ENCODE results near the gene TMA7. TPM values are rescaled to one million over a fixed set of nuclear protein-coding genes. Genes with fewer than 3 reads are reported as not detected.
A peak's percentile ranks its signal among the peaks of the same experiment; 100 is the strongest.

Gene TMA7
- total and polyA plus RNA-seq, 2 of the 13 experiments (the other 11 are each of a cell fraction or from before 2014, with no cell fraction given) = 100 to 486 TPM

GRCh38 chr3:48429960-48430707 is 9.9 kb upstream of the TMA7 start, which contains the start of gene PLXNB1 (continued):
- TF ChIP-seq TFDP1 (CRISPR knock-in tag; IDR thresholded peaks at IDR 0.05; ENCODE audit: borderline replicate concordance) (peak; percentile 59; the same call in 1 of the 2 replicates), ZNF687 (CRISPR knock-in tag; IDR thresholded peaks at IDR 0.05) (peak; percentile 90), SALL2 (CRISPR knock-in tag; IDR thresholded peaks at IDR 0.05) (peak; percentile 80), MAFK (conservative IDR thresholded peaks at IDR 0.05 in 1 of 2, IDR thresholded peaks at IDR 0.05 in 1 of 2; ENCODE audit: low read length in 2 of 2) (no peak), ZNF546 (CRISPR knock-in tag; conservative IDR thresholded peaks at IDR 0.05) (no peak), ZNF75D (CRISPR knock-in tag; IDR thresholded peaks at IDR 0.05; ENCODE audit: borderline replicate concordance) (no peak), E2F5 (CRISPR knock-in tag; conservative IDR thresholded peaks at IDR 0.05) (no peak), ZNF644 (CRISPR knock-in tag; IDR thresholded peaks at IDR 0.05; ENCODE audit: low read depth) (0 out of 2 replicates have a peak, but pooled peaks have one; percentile 21), MED8 (CRISPR knock-in tag; IDR thresholded peaks at IDR 0.05; ENCODE audit: insufficient replicate concordance) (peak; percentile 99), IKZF1 (IDR thresholded peaks at IDR 0.05) (no peak), ZNF7 (CRISPR knock-in tag; IDR thresholded peaks at IDR 0.05) (no peak), THYN1 (CRISPR knock-in tag; IDR thresholded peaks at IDR 0.05; ENCODE audit: borderline replicate concordance, low read depth) (no peak), ARNT2 (CRISPR knock-in tag; IDR thresholded peaks at IDR 0.05; ENCODE audit: low read depth) (peak; percentile 42; the same call in 1 of the 2 replicates), CCDC6 (CRISPR knock-in tag; IDR thresholded peaks at IDR 0.05) (no peak), ZBTB25 (CRISPR knock-in tag; IDR thresholded peaks at IDR 0.05) (peak; percentile 20; the same call in 1 of the 2 replicates), ZNF556 (CRISPR knock-in tag; IDR thresholded peaks at IDR 0.05; ENCODE audit: borderline replicate concordance) (peak; percentile 98; the same call in 1 of the 2 replicates), STAG1 (CRISPR knock-in tag; IDR thresholded peaks at IDR 0.05) (no peak), PRDM10 (CRISPR knock-in tag; IDR thresholded peaks at IDR 0.05; ENCODE audit: low read depth) (peak; percentile 85; the same call in 1 of the 2 replicates)
